OCI-LY7 (cell line): Measurements from ENCODE around the gene PAFAH2. TPM values are rescaled to one million over a fixed set of nuclear protein-coding genes. Genes with fewer than 3 reads are reported as not detected.

Experiments used
- BruUV-seq: library from RNA; stranded (reverse); fragments of 400-500 nt; replicated peaks from 2 replicates; lab custom pipeline; 2021; lab: Mats Ljungman, UMichigan
- CTCF ChIA-PET: fragments of 300-600 bp; sonication (Branson Sonifier 250); formaldehyde crosslinking; loops from one replicate; lab custom pipeline; 2022; ENCODE audit warnings: antibody characterized with exemption; ENCODE audit not compliant: unreplicated experiment; lab: Charles Lee
- POLR2A ChIA-PET: fragments of 300-600 bp; sonication (Branson Sonifier 250); formaldehyde crosslinking; loops from one replicate; lab custom pipeline; 2022; ENCODE audit warnings: antibody characterized with exemption; lab: Charles Lee
- DNase-seq: peaks from one replicate; pipeline ENCODE4 v3.0.0-alpha.2; 2015; ENCODE audit warnings: low spot score
- H2AFZ ChIP-seq: fragments of 200-600 bp; sonication (generic), shearing (Covaris generic); 2 replicates; pipeline ENCODE4 v1.6.1; 2014; ENCODE audit warnings: mild to moderate bottlenecking, antibody characterized with exemption, low read length, moderate library complexity
- H3K27ac ChIP-seq: fragments of 200-600 bp; sonication (generic); 2 replicates; pipeline ENCODE4 v1.5.1; 2014; ENCODE audit warnings: mixed run types, low read depth, mild to moderate bottlenecking, moderate library complexity, low read length, inconsistent platforms; ENCODE audit not compliant: poor library complexity, severe bottlenecking
- H3K36me3 ChIP-seq: fragments of 200-600 bp; sonication (generic); 2 replicates; pipeline ENCODE4 v1.6.1; 2014; ENCODE audit warnings: mild to moderate bottlenecking, antibody characterized with exemption, low read length, moderate library complexity, mixed read lengths; ENCODE audit not compliant: insufficient read depth
- H3K4me1 ChIP-seq: fragments of 200-600 bp; sonication (generic); 2 replicates; pipeline ENCODE4 v1.5.1; 2014; ENCODE audit warnings: mild to moderate bottlenecking, low read length; ENCODE audit not compliant: insufficient read depth, poor library complexity, severe bottlenecking
- H3K4me2 ChIP-seq: fragments of 200-600 bp; sonication (generic); 2 replicates; pipeline ENCODE4 v1.6.1; 2014; ENCODE audit warnings: mild to moderate bottlenecking, low read length
- H3K4me3 ChIP-seq: fragments of 200-600 bp; sonication (generic); 2 replicates; pipeline ENCODE4 v1.5.1; 2014; ENCODE audit warnings: mild to moderate bottlenecking, low read depth, low read length; ENCODE audit not compliant: poor library complexity, severe bottlenecking
- H3K79me2 ChIP-seq: fragments of 200-600 bp; sonication (generic); 2 replicates; pipeline ENCODE4 v1.6.1; 2016; ENCODE audit warnings: low read depth, mild to moderate bottlenecking, low read length, moderate library complexity, mixed read lengths; ENCODE audit not compliant: insufficient read depth
- H3K9me2 ChIP-seq: fragments of 200-600 bp; sonication (generic); 2 replicates; pipeline ENCODE4 v1.6.1; 2016; ENCODE audit warnings: mild to moderate bottlenecking, low read length, mixed read lengths; ENCODE audit not compliant: insufficient read depth
- H3K9me3 ChIP-seq: fragments of 200-600 bp; sonication (generic); 2 replicates; pipeline ENCODE4 v1.6.1; 2014; ENCODE audit warnings: mild to moderate bottlenecking, mixed run types, low read length, mixed read lengths
- H4K20me1 ChIP-seq: fragments of 200-600 bp; sonication (generic); 2 replicates; pipeline ENCODE4 v1.6.1; 2014; ENCODE audit warnings: mild to moderate bottlenecking, antibody characterized with exemption, low read length, moderate library complexity, mixed read lengths; ENCODE audit not compliant: insufficient read depth
- EZH2phosphoT487 ChIP-seq: fragments of 200-600 bp; sonication (generic); IDR thresholded peaks from 2 replicates; pipeline ENCODE4 v1.6.1; 2018; ENCODE audit warnings: low read depth, borderline replicate concordance, mild to moderate bottlenecking, mixed run types, antibody characterized with exemption, low read length, moderate library complexity, mixed read lengths
- intact Hi-C: fragments of 100-400 bp; cut with micrococcal nuclease; formaldehyde crosslinking; loops from one replicate; pipeline ENCODE4 v1.10.0; 2022; ENCODE audit not compliant: unreplicated experiment
- total RNA-seq, 2 experiments: library from RNA; depleted of rRNA in 1 of 2; stranded (reverse); fragments of >200 nt in 1 of 2; shearing (Covaris generic) in 1 of 2; gene quantifications; 2 replicates each; pipeline ENCODE4 v1.2.3, GENCODE V29; 2014 to 2022
- TF ChIP-seq, protein P1 (sequence below): fragments of 200-600 bp; sonication (generic); conservative IDR thresholded peaks from 2 replicates; pipeline ENCODE4 v1.5.1; 2014; ENCODE audit warnings: mild to moderate bottlenecking, antibody characterized with exemption, low read length, moderate library complexity, mixed read lengths

The PAFAH2 gene
- total RNA-seq, 2 experiments from 2014 or later, result 2.9 to 7.3 TPM

- H3K4me2 ChIP-seq, result no peak overlapping the region
- H3K27ac ChIP-seq, result no peak overlapping the region
- POLR2A ChIA-PET, result interaction anchor here (1.0 to 1.4 kb wide), 2 partner anchors 11 to 108 kb away, joined by 3 read pairs; no protein-coding TSS in a partner anchor
- no TSS peak for BruUV-seq
- DNase-seq, result no peak
- H2AFZ ChIP-seq, result no peak overlapping the region
- H4K20me1 ChIP-seq, result no peaks in the 10 kb centered on the region
- H3K4me1 ChIP-seq, result peaks cover 2% of the 10 kb centered on the region
- no peaks in the 10 kb centered on the region for H3K36me3 ChIP-seq
- TF ChIP-seq, protein P1, sequence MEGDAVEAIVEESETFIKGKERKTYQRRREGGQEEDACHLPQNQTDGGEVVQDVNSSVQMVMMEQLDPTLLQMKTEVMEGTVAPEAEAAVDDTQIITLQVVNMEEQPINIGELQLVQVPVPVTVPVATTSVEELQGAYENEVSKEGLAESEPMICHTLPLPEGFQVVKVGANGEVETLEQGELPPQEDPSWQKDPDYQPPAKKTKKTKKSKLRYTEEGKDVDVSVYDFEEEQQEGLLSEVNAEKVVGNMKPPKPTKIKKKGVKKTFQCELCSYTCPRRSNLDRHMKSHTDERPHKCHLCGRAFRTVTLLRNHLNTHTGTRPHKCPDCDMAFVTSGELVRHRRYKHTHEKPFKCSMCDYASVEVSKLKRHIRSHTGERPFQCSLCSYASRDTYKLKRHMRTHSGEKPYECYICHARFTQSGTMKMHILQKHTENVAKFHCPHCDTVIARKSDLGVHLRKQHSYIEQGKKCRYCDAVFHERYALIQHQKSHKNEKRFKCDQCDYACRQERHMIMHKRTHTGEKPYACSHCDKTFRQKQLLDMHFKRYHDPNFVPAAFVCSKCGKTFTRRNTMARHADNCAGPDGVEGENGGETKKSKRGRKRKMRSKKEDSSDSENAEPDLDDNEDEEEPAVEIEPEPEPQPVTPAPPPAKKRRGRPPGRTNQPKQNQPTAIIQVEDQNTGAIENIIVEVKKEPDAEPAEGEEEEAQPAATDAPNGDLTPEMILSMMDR, result no peak
- no peak for TF ChIP-seq EZH2phosphoT487
- H3K79me2 ChIP-seq, result no peaks in the 10 kb centered on the region
- CTCF ChIA-PET, result interaction anchor here (0.7 kb wide), 1 partner anchor 109 kb away, joined by 3 read pairs; no protein-coding TSS in a partner anchor
- H3K9me3 ChIP-seq, result no peaks in the 10 kb centered on the region
- no peak overlapping the region for H3K4me3 ChIP-seq
- intact Hi-C loops, result no loop called here
- H3K9me2 ChIP-seq, result no peaks in the 10 kb centered on the region
Observed at GRCh38 chr1:26003756-26004155, 5.9 kb upstream of the PAFAH2 start.

DNA sequence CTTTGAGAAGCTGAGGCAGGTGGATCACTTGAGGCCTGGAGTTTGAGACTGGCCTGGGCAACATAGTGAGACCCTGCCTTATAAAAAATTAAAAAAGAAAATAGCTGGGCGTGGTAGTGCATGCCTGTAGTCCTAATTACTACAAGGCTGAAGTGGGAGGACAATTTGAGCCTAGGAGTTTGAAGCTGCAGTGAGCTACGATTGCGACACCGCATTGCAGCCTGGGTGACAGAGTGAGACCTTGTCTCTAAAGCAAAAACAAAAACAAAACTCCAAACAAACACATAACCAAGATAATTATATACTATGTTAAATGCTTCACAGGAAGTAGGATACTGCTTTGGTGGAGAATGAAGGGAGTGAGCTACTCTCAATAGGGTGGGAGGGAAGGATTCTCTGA, 5.4 kb upstream of the PAFAH2 start:
- H4K20me1 ChIP-seq, result no peaks in the 10 kb centered on the region
- ChIA-PET CTCF (interaction anchor here (0.7 kb wide), 1 partner anchor 109 kb away, joined by 3 read pairs; no protein-coding TSS in a partner anchor), POLR2A (interaction anchor here (1.0 to 1.4 kb wide), 2 partner anchors 11 to 107 kb away, joined by 3 read pairs; no protein-coding TSS in a partner anchor)
- H3K27ac ChIP-seq, result no peak overlapping the region
- intact Hi-C loops, result no loop called here
- H3K9me2 ChIP-seq, result no peaks in the 10 kb centered on the region
- no peaks in the 10 kb centered on the region for H3K79me2 ChIP-seq
- TF ChIP-seq, protein P1, result no peak
- no peak for TF ChIP-seq EZH2phosphoT487
- H3K9me3 ChIP-seq, result no peaks in the 10 kb centered on the region
- BruUV-seq, result no TSS peak
- DNase-seq, result no peak
- no peaks in the 10 kb centered on the region for H3K36me3 ChIP-seq
- no peak overlapping the region for H3K4me2 ChIP-seq
- H3K4me3 ChIP-seq, result no peak overlapping the region
- no peak overlapping the region for H2AFZ ChIP-seq
- H3K4me1 ChIP-seq, result peaks cover 7% of the 10 kb centered on the region

- H3K4me3 ChIP-seq, result no peak overlapping the region
- ChIA-PET POLR2A (interaction anchor here (0.6 to 1.4 kb wide), 5 partner anchors 92 to 210 kb away, joined by 3 to 8 read pairs (median 4); no protein-coding TSS in a partner anchor), CTCF (interaction anchor here (0.5 to 1.0 kb wide), 2 partner anchors 92 to 103 kb away, joined by 3 read pairs; no protein-coding TSS in a partner anchor)
- no peaks in the 10 kb centered on the region for H3K9me3 ChIP-seq
- no peaks in the 10 kb centered on the region for H3K9me2 ChIP-seq
- no peak overlapping the region; the same call in 1 of the 2 replicates for H3K4me2 ChIP-seq
- H3K36me3 ChIP-seq, result no peaks in the 10 kb centered on the region
- H4K20me1 ChIP-seq, result no peaks in the 10 kb centered on the region
- H3K79me2 ChIP-seq, result no peaks in the 10 kb centered on the region
- intact Hi-C loops, result loop anchor here (2.0 kb wide), 1 partner anchor 178 kb away; no protein-coding TSS in a partner anchor
- no TSS peak for BruUV-seq
- peaks cover 20% of the 10 kb centered on the region for H3K4me1 ChIP-seq
- DNase-seq, result no peak
- TF ChIP-seq, protein P1, result no peak
- no peak for TF ChIP-seq EZH2phosphoT487
- H2AFZ ChIP-seq, result peak overlapping the region; percentile 99; the same call in 1 of the 2 replicates
- H3K27ac ChIP-seq, result no peak overlapping the region
Observed at GRCh38 chr1:25999041-25999800, 1.4 kb upstream of the PAFAH2 start.
